Activated CD4-positive, alpha-beta T cell treated with anti-CD3 and anti-CD28 coated beads, Interleukin-2, amount 50 U/mL, for 4 hours (primary cell): ENCODE results near the gene VKORC1L1.
"Not testable (repeated sequence)": the region's sequence is repeated elsewhere in the genome, so short reads cannot be mapped to it uniquely, and the experiment has no call there.

Experiments used
- DNase-seq, 2 experiments: peaks; one replicate each; pipeline ENCODE4 v3.0.0-alpha.2; 2020

VKORC1L1 gene

GRCh38 chr7:65888434-65889156 lies 15.7 kb downstream of the VKORC1L1 start:
- not testable (repeated sequence) for DNase-seq

- not testable (repeated sequence) for DNase-seq
Measured at GRCh38 chr7:65889722-65890121, 16.8 kb downstream of the VKORC1L1 start.

GRCh38 chr7:65892161-65892560 lies 19.3 kb downstream of the VKORC1L1 start:
- DNase-seq: no peak

GRCh38 chr7:65892835-65893234 lies 20.0 kb downstream of the VKORC1L1 start:
- no peak for DNase-seq

GRCh38 chr7:65896279-65896870 lies 23.5 kb downstream of the VKORC1L1 start:
- DNase-seq: no peak

GRCh38 chr7:65897289-65897688 lies 24.4 kb downstream of the VKORC1L1 start:
- not testable (repeated sequence) for DNase-seq

- DNase-seq: not testable (repeated sequence)
Measured at GRCh38 chr7:65898677-65899447, 26.0 kb downstream of the VKORC1L1 start.

- DNase-seq: no peak
Measured at GRCh38 chr7:65902306-65902705, 29.4 kb downstream of the VKORC1L1 start.

- DNase-seq: no peak
Measured at GRCh38 chr7:65907501-65908198, 34.8 kb downstream of the VKORC1L1 start.

GRCh38 chr7:65910237-65910636 lies 37.4 kb downstream of the VKORC1L1 start:
- no peak for DNase-seq

GRCh38 chr7:65912237-65912636 lies 39.4 kb downstream of the VKORC1L1 start:
- DNase-seq: no peak

- DNase-seq: no peak
Measured at GRCh38 chr7:65915921-65916657, 43.2 kb downstream of the VKORC1L1 start.

- DNase-seq: no peak
Measured at GRCh38 chr7:65923316-65923715, 50.4 kb downstream of the VKORC1L1 start.

GRCh38 chr7:65924193-65924592 lies 51.3 kb downstream of the VKORC1L1 start:
- DNase-seq: no peak

- no peak for DNase-seq
Measured at GRCh38 chr7:65925040-65925439, 52.2 kb downstream of the VKORC1L1 start.

GRCh38 chr7:65926588-65926987 lies 53.7 kb downstream of the VKORC1L1 start:
- DNase-seq: no peak

- DNase-seq: no peak
Measured at GRCh38 chr7:65927489-65928448, 54.9 kb downstream of the VKORC1L1 start.

GRCh38 chr7:65931685-65932084 lies 58.8 kb downstream of the VKORC1L1 start:
- no peak for DNase-seq

- no peak for DNase-seq
Measured at GRCh38 chr7:65937296-65937695, 64.4 kb downstream of the VKORC1L1 start.

GRCh38 chr7:65938336-65938895 lies 65.5 kb downstream of the VKORC1L1 start:
- DNase-seq: no peak

GRCh38 chr7:65945787-65946186 lies 72.9 kb downstream of the VKORC1L1 start:
- not testable (repeated sequence) for DNase-seq
